HG03097 (cell line): ENCODE measurements around the gene AADAT.
"Not testable (repeated sequence)": the region's sequence is repeated elsewhere in the genome, so short reads cannot be mapped to it uniquely, and the experiment has no call there.

Experiments
- ATAC-seq: cut with Tn5 transposase; IDR thresholded peaks from one replicate; pipeline ENCODE4 v1.9.1; 2021; ENCODE audit not compliant: unreplicated experiment, low FRiP score

Gene AADAT

DNA sequence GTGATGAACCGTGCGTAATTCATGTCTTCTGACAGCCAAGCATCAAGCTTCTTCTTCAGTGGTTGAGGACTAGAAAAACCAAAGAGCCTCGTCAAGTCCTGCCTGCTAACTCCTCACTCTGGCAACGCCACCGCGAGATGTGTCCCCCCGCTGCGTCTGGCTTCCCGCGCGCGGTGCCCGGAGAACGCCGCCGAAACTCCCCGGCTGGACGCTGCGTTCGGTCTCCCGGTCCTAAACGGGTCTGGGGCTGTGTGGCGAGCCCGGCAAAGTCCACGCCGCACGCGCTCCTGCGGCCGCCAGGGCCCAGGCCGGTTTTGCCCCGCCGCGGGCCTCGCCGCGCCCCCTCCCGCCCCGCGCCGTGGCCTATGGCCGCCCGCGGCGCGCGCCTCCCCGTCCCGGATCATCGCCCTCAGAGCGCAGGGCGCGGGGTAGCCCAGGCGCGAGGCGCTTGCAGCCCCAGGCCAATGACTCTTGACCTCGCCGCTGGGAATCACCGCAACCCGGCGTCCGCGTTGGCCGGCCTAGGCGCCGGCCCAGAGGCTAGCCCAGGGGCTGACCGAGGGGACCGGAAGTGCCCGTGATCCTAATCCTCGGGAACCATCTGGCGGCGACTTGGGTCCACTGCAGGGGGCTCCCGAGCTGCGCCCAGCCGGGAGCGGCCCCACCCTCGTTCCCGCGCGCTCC lies at the start of gene AADAT:
Gene AADAT, minus strand, starts transcription at position 289 of the 684 bp plus-strand sequence. Its CDS starts 266 bp downstream, at position 23.
- ATAC-seq: peak; percentile 87

DNA sequence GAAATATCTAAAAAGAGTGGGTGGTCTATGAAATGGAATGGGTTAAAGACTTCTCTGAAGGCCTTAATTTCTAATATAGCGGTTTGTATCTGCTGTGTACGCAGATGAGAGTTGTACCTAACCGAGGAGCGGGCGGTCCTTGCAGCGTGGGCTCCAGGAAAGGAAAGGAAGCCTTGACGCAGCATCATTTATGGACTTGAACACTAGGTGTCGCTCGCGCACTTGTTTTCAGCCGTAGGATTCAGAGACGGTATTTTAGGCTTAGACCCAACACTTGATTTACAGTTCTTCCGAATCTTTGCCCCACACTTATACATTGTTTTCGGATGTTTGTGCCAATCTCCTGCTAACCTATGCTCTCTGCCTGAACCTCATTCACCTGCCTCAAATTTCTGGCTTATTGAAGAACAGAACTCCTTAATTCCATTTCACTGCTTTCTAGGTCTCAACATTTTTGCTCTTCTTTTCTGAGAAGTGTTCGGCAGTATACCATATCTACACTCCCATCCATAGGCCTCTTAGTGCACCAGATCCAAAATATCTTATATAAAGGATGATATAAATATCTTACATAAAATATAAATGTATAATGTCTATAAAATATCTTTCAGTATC lies 48.9 kb upstream of the AADAT start:
- ATAC-seq: no peak

DNA sequence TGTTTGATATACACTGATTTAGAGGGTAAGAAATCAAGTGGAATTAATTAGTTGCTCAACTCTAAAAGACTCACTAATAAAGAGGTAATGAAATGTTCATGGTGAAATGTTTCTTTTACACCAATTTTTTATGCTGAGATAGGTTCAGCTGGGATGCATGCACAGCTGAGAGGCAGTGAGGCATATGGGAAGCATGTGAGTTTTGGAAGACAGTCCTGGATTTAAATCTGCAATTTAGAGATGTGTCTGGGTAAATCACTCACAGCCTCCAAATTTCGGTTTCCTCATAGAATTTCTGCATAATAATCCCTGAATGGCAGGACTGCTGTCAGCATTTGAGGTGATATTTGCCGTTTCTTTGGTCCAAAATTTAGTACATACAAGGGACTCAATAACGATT lies 48.2 kb upstream of the AADAT start:
- ATAC-seq: no peak

DNA sequence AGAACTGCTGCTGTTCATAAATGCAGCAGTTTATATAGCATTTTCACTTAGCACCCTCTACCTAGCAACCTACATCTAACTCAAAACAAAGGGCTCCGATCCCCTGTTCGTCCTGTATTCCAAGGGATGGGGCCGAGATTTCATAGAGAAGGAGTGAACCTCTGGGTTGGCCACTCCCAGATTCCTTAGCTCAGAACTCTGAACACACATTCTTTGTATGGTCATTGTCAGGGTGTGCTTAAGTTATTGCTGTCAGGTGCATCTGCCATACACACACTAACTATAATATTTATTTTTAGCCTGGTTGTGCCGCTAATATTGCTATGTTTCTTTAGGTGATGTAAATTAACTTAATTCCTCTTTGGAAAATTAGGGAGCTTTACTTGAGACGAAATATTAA lies 47.7 kb upstream of the AADAT start:
- no peak for ATAC-seq

DNA sequence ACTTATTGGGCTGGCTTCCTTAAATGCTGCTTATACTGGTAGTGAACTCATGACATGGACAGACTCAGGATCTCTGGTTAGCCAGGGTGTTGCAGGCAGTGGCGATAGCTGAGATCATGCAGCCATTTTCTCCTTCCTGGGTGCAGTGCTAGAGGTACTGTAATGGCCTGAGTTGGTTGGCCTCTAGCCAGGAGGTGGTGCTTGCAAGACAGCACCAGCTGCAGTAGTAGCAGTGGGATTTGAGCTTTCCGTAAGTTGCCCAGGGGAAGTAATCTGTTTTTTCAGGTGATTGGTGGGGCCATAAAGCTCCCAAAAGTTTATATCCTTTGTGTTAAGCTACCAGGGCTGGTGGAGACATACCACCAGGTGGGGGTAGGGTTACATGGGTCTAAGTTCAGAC lies 45.1 kb upstream of the AADAT start:
- no peak for ATAC-seq

DNA sequence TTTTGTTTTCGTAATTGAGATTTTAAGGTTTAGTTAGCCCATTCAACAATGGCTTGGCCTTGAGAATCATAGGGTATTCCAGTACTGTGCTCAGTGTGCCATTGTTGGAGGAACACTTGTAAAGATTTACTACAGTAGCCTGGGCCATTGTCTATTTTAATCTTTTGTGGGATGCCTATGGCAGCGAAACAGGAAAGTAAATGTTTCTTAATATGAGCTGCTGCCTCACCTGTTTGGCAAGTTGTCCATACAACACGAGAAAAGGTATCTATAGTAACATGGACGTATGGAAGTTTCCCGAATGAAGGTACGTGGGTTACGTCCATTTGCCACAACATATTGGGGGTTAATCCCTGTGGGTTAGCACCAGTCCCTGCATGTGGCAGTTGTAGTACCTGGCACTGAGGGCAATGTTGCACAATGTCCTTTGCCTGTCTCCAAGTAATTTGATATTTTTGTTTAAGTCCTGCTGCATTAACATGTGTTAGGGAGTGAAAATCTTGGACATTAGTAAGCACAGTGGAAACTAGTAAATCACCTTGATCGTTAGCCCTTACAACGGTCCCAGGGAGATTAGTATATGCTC lies 38.6 kb upstream of the AADAT start:
- ATAC-seq: no peak

DNA sequence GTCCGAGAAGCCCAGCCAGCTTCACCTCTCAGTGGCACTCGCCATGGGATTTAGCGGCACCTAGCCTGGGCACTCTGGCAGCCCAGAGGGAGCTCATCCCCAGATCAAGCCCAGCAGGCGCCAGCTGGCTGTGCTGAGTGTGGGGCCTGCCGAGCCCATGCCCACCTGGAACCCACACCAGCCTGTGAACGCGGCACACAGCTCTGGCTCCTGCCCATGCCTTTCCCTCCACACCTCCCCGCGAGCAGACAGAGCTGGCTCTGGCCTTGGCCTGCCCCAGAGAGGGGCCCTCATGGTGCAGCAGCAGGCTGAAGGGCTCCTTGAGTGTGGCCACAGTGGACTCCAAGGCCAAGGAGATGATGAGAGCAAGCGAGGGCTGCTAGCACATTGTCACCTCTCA lies 38.0 kb upstream of the AADAT start:
- no peak for ATAC-seq

DNA sequence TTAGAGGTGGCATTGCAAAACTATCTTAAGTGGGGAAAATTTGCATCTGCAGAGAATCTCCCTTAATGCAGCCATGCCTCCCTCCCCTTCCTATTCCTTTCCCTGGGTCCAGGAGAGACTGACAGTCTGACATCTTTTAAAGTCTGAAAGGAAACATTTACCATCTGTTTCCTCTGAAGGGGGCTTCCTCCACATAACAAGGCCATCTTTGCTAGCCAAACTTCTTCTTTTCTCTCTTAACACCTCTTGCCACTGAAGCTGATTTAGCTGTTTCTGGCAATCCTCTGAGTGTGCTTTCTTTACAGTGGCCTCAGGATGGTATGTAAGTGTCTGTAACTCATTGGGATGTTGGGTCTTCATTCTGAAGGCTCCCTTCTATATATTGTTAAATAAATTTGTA lies 34.6 kb upstream of the AADAT start:
- no peak for ATAC-seq

DNA sequence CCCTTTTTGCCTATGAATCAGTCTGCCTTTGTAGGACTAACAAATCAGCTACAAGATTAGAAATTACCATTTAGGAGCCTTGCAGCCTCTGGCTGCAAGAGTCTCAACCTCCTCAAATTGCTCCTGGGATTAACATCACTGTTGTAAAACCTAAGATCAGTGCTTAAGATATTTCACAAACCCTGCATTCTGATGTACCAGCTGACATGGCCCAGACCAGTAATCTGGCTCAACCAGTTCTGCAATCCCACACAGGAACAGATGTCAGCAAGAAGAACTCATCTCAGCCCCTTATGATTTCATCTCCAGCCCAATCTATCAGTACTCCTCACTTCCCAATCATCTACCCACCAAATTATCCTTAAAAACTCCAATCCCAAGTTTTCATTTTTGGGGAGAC lies 32.5 kb upstream of the AADAT start:
- ATAC-seq: no peak

DNA sequence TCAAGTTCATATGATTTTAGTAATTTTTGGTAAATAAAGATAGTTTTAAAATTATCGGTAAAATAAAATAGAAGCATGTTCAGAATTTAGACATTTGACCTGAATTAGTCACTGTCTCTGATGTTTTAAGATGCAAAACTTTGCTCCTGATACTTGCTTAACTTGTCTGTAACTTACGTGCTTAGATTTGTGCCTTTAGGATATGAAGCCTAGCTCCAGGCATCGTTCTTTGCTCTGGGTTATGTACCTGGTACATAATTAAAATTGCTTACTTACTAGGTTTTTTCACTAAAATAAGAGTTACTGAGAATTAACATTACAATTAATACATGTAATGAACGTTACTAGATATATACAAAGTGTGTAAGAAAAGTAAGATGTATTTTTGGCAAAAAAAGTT lies 24.9 kb upstream of the AADAT start:
- ATAC-seq: no peak

DNA sequence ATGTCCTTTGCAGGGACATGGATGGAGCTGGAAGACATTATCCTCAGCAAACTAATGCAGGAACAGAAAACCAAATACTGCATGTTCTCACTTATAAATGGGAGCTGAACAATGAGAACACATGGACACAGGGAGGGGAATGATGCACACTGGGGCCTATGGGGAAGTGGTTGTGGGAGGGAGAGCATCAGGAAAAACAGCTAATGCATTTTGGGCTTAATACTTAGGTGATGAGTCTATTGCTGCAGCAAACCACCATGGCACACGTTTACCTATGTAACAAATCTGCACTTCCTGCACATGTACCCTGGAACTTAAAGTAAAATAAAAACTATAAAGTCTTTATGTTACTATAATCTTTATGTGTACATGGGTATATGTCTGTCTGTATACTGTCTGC lies 24.4 kb upstream of the AADAT start:
- not testable (repeated sequence) for ATAC-seq

DNA sequence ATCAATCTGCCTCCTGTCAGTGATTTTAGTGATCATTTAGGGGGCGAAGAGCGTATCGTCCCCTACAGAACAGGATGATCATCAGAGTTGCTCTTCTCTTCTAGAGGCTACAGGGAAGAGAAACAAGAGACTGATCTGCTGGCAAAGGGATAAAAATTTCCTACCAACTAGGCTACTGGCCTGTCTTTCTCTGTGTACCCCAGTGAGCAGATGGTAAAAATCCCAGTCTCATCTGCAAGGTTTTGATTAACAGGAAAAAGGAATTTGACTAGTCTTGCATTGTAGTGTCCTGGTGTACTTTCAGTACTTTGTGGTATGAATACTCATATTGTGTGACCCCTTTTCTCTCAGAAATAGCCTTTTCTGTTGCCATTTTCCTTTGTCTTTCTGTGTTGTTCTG lies 21.8 kb upstream of the AADAT start:
- ATAC-seq: no peak

DNA sequence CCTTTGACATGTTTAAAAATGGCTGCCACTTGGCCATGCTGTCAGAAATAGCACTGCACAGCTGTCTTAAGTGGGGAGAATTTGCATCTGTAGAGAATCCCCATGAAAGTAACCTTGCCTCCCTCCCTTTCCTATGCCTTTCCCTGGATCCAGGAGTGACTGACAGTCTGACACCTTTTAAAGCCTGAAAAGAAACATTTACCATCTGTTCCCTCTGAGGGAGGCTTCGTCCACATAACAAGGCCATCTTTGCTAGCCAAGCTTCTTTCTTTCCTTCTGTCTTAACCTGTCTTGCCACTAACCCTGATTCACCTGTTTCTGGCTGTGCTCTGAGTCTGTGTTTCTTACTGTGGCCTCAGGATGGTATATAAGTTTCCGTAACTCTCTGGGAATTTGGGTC lies 21.3 kb upstream of the AADAT start:
- no peak for ATAC-seq

DNA sequence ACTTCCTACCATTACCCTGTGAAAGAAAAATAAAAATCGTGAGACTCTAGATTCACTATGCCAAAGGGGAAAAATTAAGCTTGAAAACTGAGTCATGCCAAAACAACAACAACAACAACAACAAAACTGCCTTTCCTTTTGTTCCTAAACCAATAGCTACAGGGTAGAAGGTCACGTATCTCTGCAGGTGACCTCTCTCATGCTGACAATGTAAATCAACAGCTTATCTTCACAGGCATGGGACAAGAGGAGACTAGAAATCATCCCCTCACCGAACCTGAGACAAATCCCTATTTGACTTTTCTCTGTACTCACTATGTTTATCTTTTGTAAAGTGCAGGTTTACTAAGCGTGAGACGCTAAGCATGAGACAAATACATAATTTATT lies 20.5 kb upstream of the AADAT start:
- ATAC-seq: no peak

DNA sequence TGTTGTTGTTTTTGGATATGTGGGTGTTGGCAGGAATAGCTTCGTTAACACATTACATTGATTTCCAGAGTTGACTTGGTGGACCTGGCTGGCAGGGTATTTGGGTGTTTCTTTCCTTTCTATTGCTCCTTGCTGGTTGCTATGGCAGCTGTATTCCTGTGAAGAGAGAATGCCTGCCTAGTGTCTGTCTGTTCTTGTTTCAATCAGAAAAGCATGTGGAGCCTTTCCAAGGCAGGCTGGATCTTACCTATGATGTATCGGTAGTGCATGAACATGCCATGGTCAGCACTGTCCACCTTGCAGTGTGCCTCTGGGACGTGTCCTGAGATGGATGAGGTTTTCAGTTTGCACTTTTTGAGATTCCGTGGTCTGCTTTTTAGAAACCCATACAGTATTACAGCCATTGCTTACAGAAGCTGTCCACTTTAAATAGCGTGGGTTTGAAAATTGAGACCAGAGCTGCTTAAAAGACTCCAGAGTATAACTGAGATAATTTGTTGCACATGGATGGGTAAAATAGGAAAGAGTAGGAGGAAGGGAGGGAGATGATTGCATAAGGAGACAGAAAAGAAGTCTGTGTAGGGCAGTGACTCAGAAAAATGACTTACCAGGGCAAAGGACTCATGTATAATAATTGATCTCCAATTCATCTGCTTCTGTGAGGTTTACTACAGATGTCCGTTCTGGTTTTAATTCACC lies 20.0 kb upstream of the AADAT start:
- ATAC-seq: no peak

DNA sequence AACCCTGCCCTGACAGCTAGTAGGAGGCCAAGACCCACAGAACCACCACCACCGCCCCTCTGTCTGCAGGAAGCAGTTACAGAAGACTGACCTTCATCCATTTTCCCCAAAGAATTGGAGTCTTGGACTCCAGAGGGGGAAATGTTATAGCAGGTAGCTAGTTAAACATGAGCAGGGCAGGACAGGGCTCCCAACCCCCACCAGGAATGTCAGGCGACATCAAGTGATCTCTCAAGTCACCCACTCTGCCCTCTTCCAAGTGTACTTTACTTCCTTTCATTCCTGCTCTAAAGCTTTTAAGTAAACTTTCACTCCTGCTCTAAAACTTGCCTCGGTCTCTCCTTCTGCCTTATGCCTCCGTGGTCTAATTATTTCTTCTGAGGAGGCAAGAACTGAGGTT lies 17.1 kb upstream of the AADAT start:
- no peak for ATAC-seq

DNA sequence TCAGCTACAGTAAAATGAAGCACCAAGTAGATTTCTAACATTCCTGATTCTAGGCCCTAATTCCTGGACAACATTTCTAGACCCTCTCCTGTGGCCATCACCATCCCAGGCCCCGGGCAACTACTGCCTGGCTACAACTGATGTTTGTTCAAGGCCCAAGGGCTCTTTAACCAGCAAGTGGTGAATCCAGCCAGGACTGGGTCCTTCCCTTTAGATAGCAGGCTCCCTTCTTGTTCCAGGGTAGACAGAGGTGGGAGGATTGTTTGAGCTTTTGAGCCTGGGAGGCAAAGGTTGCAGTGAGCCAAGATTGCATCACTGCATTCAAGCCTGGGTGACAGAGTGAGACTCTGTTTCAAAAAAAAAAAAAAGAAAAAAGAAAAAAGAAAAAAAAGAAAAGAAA lies 12.7 kb upstream of the AADAT start:
- no peak for ATAC-seq

DNA sequence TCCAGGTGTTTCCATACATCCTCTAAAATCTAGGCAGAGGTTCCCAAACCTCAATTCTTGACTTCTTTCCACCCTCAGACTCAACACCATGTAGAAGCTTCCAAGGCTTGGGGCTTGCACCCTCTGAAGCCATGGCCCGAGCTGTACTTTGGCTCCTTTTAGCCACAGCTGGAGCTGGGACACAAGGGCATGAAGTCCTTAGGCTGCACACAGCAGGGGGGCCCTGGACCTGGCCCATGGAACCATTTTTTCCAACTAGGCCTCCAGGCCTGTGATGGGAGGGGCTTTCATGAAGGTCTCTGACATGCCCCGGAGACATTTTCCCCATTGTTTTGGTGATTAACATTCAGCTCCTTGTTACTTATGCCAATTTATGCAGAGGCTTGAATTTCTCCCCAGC lies 8.4 kb upstream of the AADAT start:
- ATAC-seq: not testable (repeated sequence)

DNA sequence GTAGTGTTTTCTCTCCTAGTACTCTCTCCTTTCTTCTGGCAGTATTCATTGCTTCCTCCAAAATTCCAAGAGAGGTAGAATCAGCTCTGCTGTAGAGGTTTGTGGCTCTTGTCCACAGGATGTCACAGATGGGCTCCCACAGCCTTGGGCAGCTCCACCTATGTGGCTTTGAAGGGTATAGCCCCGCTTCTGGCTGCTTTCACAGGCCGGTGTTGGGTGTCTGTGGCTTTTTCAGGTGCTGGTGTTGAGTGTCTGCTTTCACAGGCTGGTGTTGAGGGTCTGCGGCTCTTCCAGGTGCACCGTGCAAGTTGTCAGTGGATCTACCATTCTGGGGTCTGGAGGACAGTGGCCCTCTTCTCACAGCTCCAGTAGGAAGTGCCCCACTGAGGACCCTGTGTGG lies 7.9 kb upstream of the AADAT start:
- ATAC-seq: no peak

DNA sequence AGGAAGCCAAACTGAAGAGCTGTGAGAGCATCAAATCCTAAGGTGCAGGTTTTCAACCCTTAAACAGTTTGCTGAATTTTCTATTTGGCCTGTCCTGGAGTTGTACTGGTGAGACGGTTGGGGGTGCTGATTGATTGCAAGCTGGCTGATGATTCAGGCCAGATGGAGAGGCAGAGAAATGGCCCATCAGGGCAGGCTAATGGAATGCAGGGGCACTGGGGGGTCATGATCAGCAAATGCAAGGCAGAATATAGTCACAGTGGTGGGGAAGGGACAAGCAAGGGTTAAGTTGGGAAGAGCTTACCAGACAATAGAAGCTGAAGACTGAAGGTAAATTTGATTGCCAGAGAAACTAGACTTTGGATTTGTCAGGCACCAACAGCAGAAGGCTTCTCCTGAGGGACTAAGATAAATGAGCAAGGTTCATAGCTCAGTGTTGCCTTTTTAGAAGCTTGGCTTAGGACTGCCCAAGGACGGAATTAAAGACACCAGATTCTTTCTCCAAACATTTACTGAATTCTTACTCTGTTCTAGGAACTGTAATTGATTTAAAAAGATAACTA lies 4.3 kb upstream of the AADAT start:
- ATAC-seq: no peak

DNA sequence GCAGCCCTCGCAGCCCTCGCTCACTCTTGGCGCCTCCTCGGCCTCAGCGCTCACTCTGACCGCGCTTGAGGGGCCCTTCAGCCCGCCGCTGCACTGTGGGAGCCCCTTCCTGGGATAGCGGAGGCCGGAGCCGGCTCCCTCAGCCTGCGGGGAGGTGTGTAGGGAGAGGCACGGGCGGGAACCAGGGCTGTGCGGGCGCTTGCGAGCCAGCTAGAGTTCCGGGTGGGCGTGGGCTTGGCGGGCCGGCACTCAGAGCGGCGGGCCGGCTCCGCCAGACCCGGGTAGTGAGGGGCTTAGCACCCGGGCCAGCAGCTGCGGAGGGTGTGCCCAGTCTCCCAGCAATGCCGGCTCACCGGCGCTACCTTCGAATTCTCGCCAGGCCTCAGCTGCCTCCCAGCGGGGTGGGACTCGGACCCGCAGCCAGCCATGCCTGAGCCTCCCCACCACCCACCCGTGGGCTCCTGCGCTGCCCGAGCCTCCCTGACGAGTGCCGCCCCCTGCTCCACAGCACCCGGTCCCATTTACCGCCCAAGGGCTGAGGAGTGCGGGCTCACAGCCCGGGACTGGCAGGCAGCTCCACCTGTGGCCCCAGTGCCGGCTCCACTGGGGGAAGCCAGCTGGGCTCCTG lies 1.4 kb upstream of the AADAT start:
- no peak for ATAC-seq
